IPS DF 4.7 (cell line): ENCODE results near the gene TCFL5.

Experiments
- DNase-seq: peaks from one replicate; pipeline ENCODE4 v3.0.0-alpha.2; 2013; ENCODE audit warnings: low spot score; ENCODE audit errors: extremely low read depth

TCFL5 gene

DNA sequence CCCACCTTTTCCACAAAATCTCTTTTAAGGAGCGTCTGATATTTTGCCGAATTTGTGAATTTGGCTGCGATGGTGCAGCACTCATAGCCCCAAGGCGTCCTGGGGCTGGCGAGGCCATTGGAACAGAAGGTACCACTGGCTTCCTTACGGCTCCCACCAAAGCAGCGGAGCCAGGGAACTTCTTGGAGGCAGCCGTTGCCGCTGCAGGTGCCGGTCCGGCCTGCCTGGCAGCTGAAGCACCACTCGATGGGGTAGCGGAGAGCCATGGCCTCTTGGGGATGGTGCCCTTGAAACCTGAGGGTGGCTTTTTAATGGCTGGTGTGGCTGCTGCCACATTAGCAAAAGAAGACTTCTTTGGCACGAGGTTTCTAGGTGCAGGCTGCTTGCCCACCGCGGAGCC is 34.9 kb upstream of the TCFL5 start:
- DNase-seq: no peak

GRCh38 chr20:62895539-62895938 is 33.9 kb upstream of the TCFL5 start:
- no peak for DNase-seq

- DNase-seq: no peak
Observed at GRCh38 chr20:62894261-62894660, 32.6 kb upstream of the TCFL5 start.

DNA sequence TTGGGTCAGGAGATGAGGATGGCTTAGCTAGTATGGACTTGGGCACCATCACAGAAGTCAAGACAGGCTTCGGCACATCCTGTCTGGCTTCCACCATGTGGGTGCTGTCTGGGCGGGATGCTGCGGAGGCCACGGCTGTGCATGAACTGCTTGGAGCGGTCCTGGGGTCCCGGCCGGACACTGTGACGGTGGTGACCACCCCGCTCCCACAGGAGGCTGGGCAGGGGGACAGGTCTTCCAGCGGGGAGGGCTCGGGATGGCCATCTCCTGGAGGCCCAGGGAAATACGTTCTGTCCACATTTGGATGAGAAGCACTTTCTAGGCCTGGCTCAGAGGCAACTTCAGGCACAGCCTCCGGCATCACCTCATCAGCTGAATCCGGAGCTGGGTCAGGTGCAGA is 32.1 kb upstream of the TCFL5 start:
- DNase-seq: no peak

- no peak for DNase-seq
Observed at GRCh38 chr20:62892348-62893304, 31.0 kb upstream of the TCFL5 start.

DNA sequence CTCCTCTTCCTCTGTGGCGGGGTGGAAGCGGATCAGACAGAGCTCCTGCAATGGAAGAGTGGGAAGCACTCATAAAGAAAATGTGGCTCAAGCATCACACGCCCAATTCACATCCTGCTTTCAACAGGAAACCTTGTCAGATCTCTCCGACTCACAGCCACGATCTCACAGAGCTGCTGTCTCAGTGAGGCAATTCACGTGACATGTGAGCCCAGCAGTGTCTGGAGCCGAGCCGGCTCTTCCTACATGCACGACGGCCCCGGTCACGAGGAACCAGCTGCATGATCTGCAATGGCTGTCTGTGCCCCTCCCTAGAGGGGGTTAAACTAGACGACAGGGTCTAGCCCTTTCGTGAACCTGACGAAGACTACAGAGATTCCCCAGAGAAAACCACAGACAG is 29.5 kb upstream of the TCFL5 start:
- no peak for DNase-seq

- no peak for DNase-seq
Observed at GRCh38 chr20:62890444-62890843, 28.8 kb upstream of the TCFL5 start.

DNA sequence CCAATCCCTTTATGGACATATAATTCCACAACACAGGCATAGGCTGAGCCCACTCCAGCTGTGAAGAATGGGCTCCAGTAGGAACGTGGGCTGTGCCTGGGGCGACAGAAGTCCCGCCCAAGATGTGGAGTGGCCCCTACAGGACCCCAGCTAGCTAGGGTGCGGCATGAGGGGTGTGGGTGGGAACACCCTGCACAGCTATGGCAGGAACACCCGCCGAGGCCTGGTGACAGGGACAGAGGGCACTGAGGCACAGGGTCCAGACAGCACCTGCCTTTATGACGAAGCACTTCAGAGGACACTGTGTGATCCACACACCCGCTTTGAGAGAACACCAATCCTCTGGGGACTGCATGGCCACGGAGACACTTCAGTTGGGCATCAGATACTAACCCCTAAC is 28.2 kb upstream of the TCFL5 start:
- no peak for DNase-seq

GRCh38 chr20:62889411-62889810 is 27.8 kb upstream of the TCFL5 start:
- DNase-seq: no peak

DNA sequence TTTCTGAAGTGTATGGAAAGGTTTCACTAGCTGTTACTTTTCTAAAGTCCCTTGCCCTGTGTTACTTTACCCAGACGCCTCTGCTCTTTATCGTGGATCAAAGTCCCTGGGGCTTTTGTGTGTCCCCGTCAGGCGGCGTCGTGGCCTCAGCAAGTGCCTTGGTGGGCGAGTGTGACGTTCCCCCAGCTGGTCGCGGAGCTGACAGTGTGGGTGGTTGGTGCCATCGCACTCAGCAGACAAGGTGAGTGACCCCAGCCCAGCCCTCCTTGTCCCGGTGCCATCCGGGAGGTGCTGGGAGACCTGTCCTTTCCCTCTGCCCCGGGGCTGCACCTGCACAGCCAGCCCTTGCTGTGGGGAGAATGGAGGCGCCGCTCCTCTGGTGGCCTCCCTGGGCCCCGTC is 27.3 kb upstream of the TCFL5 start:
- DNase-seq: no peak

DNA sequence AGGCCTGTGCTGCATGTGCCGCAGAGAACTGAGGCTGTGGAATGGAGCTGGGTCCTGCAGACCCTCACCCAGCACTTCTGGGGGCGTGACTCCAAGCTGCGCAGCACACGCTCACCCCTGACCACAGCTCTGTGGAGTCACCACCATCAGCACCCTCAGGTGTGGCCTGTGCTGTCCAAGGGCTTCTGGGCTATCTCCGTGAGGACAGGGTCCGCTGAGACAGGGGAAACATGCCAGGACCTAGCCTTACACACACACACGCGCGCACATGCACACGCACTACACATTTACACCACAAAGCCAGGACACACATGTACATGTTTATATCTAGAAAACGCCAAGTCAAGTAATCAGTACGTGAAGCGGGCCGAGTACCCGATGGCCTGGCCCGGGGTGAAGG is 26.8 kb upstream of the TCFL5 start:
- no peak for DNase-seq

GRCh38 chr20:62887860-62888239 is 26.2 kb upstream of the TCFL5 start:
- DNase-seq: no peak

- DNase-seq: no peak
Observed at GRCh38 chr20:62887152-62887859, 25.7 kb upstream of the TCFL5 start.

GRCh38 chr20:62886709-62887058 is 25.1 kb upstream of the TCFL5 start:
- no peak for DNase-seq

- no peak for DNase-seq
Observed at GRCh38 chr20:62885896-62886708, 24.5 kb upstream of the TCFL5 start.

DNA sequence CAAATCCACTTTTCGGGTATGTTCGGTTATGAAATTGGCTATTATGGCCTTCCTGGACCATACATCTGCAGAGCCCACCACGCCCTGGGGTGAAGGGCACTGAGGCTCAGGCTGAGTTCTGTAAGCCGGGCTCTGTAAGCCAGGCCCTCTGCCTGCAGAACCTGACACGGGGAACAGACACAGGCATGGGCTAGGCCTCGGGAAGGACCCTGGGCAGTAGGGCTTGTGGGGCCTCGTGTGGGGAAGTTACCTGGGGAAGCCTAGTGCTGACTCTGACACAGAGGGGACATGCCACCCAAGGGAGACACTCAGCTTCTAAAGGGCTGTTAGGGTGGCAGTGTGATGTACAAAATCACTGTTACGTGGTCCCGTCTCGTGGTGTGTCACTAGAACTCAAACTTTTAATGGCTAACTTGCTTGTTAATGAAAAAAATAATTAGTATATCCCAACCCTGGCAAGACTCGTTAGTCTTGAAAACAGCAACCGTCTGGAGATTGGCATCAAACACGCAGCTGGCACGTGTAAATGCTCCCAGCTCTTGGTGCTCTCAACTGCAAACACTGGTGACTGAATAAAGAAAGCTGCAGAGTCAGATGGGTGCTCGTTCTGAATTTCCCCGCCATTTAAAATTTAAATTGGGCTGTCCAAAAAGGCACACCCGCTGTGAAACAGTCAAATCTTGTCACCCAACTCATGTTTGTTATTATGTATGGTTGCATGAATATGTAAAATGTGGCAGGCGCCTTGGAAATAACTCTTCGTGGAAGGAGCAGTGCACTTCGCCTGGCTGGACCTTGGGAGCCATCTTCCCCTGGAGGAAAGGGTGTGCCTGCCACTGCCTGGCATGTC is 23.6 kb upstream of the TCFL5 start:
- no peak for DNase-seq

GRCh38 chr20:62884556-62884955 is 22.9 kb upstream of the TCFL5 start:
- DNase-seq: no peak

- DNase-seq: no peak
Observed at GRCh38 chr20:62882426-62882825, 20.8 kb upstream of the TCFL5 start.

GRCh38 chr20:62881662-62882395 is 20.2 kb upstream of the TCFL5 start:
- DNase-seq: no peak

GRCh38 chr20:62880935-62881661 is 19.5 kb upstream of the TCFL5 start:
- DNase-seq: no peak
